Endothelial cell of umbilical vein (primary cell): ENCODE results near the gene CINP. TPM values are rescaled to one million over a fixed set of nuclear protein-coding genes. Genes with fewer than 3 reads are reported as not detected.

Experiments used
- BruUV-seq: library from RNA; stranded (reverse); fragments of 400-500 nt; replicated peaks from 2 replicates; lab custom pipeline; 2021; lab: Mats Ljungman, UMichigan
- CTCF ChIA-PET: fragments of 300-600, 350-600 bp; sonication (Branson Sonifier 250); formaldehyde crosslinking; loops from one replicate; lab custom pipeline; 2021; ENCODE audit warnings: antibody characterized with exemption, inconsistent platforms; lab: Charles Lee
- POLR2A ChIA-PET: fragments of 300-600, 350-600 bp; sonication (Branson Sonifier 250); formaldehyde crosslinking; loops from one replicate; lab custom pipeline; 2021; ENCODE audit warnings: antibody characterized with exemption, inconsistent platforms; lab: Charles Lee
- DNase-seq: peaks from one replicate; pipeline ENCODE4 v3.0.0-alpha.2; 2011; ENCODE audit warnings: low read depth, low spot score
- FAIRE-seq: peaks from 2 replicates; lab custom pipeline; 2011; peaks lifted over from hg19 to GRCh38; lab: Jason Lieb, UNC
- H2AFZ ChIP-seq: 2 replicates; pipeline ENCODE4 v1.6.0; 2012; ENCODE audit warnings: low read depth, low read length, control low read depth, inconsistent platforms
- H3K27ac ChIP-seq: 2 replicates; pipeline ENCODE4 v1.5.1; 2011; ENCODE audit warnings: low read depth, mild to moderate bottlenecking, control low read depth, low read length, moderate library complexity; ENCODE audit not compliant: insufficient read depth
- H3K27me3 ChIP-seq, 2 experiments: 2 replicates each; pipeline versions ENCODE4 v1.6.0 to v1.6.1; 2011; ENCODE audit warnings: low read length in 2 of 2, mixed read lengths in 1 of 2; ENCODE audit not compliant: control insufficient read depth in 2 of 2, insufficient read depth in 2 of 2
- H3K36me3 ChIP-seq, 2 experiments: 2 replicates in 1 of 2; 3 replicates in 1 of 2; pipeline ENCODE4 v1.5.1; 2011; ENCODE audit warnings: low read length in 2 of 2, mild to moderate bottlenecking in 1 of 2, moderate library complexity in 1 of 2; ENCODE audit not compliant: control insufficient read depth in 2 of 2, insufficient read depth in 2 of 2; ENCODE audit errors: extremely low read depth in 1 of 2
- H3K4me1 ChIP-seq: 3 replicates; pipeline ENCODE4 v1.5.1; 2011; ENCODE audit warnings: mild to moderate bottlenecking, low read length; ENCODE audit not compliant: control insufficient read depth, insufficient read depth; ENCODE audit errors: extremely low read depth
- H3K4me2 ChIP-seq: 2 replicates; pipeline ENCODE4 v1.6.1; 2011; ENCODE audit warnings: low read length, control low read depth, mixed read lengths; ENCODE audit not compliant: insufficient read depth
- H3K4me3 ChIP-seq, 3 experiments: fragments of 200-600 bp in 1 of 3; sonication (generic), shearing (Covaris generic) in 1 of 3; replicated peaks in 1 of 3; 2 replicates each; pipeline ENCODE4 v1.5.1; 2011 to 2016; ENCODE audit warnings: control low read depth in 3 of 3, low read length in 3 of 3, mild to moderate bottlenecking in 2 of 3, inconsistent platforms in 1 of 3, low read depth in 1 of 3, moderate library complexity in 1 of 3; ENCODE audit not compliant: insufficient read depth in 1 of 3
- H3K79me2 ChIP-seq: 2 replicates; pipeline ENCODE4 v1.6.0; 2012; ENCODE audit warnings: low read length, inconsistent platforms; ENCODE audit not compliant: control insufficient read depth, insufficient read depth
- H3K9ac ChIP-seq: replicated peaks from 2 replicates; pipeline ENCODE3; 2011; ENCODE audit warnings: low read length, control low read depth; ENCODE audit not compliant: insufficient read depth; ENCODE audit errors: extremely low read depth
- H3K9me1 ChIP-seq: replicated peaks from 3 replicates; pipeline ENCODE4 v1.6.0; 2011; ENCODE audit warnings: mild to moderate bottlenecking, low read length; ENCODE audit not compliant: control insufficient read depth, insufficient read depth; ENCODE audit errors: extremely low read depth
- H3K9me3 ChIP-seq: replicated peaks from 2 replicates; pipeline ENCODE4 v1.5.1; 2012; ENCODE audit warnings: low read length, inconsistent platforms; ENCODE audit not compliant: control insufficient read depth, insufficient read depth
- H4K20me1 ChIP-seq: replicated peaks from 2 replicates; pipeline ENCODE3; 2011; ENCODE audit warnings: mild to moderate bottlenecking, low read length; ENCODE audit not compliant: control insufficient read depth, insufficient read depth; ENCODE audit errors: extremely low read depth
- CTCF ChIP-seq, 2 donors: IDR thresholded peaks; 1 replicate in 1 of 2; 2 replicates in 1 of 2; pipeline ENCODE4 v1.5.1; 2011; ENCODE audit warnings: low read length in 2 of 2, mild to moderate bottlenecking in 2 of 2, moderate library complexity in 2 of 2, control low read depth in 1 of 2, inconsistent platforms in 1 of 2, low read depth in 1 of 2; ENCODE audit not compliant: insufficient read depth in 1 of 2; ENCODE audit errors: extremely low read depth in 1 of 2
- EZH2 ChIP-seq: IDR thresholded peaks from 2 replicates; pipeline ENCODE4 v1.6.1; 2012; ENCODE audit warnings: borderline replicate concordance, low read depth, mild to moderate bottlenecking, moderate library complexity, low read length, inconsistent platforms; ENCODE audit not compliant: severe bottlenecking
- FOS ChIP-seq: IDR thresholded peaks from 2 replicates; pipeline ENCODE4 v1.6.1; 2011; ENCODE audit warnings: mild to moderate bottlenecking, low read length, moderate library complexity, borderline replicate concordance; ENCODE audit not compliant: insufficient read depth
- GATA2 ChIP-seq: IDR thresholded peaks from 2 replicates; pipeline ENCODE4 v1.7.0; 2011; ENCODE audit warnings: low read depth, mild to moderate bottlenecking, moderate library complexity, mixed read lengths, low read length; ENCODE audit not compliant: insufficient read length, insufficient read depth
- JUN ChIP-seq: IDR thresholded peaks from 2 replicates; pipeline ENCODE4 v1.6.1; 2011; ENCODE audit warnings: borderline replicate concordance, low read depth; ENCODE audit not compliant: insufficient read length, insufficient read depth
- MAX ChIP-seq: IDR thresholded peaks from 2 replicates; pipeline ENCODE4 v1.6.1; 2011; ENCODE audit not compliant: insufficient read depth, insufficient read length
- MYC ChIP-seq: IDR thresholded peaks from one replicate; pipeline ENCODE4 v1.6.1; 2011; ENCODE audit warnings: mild to moderate bottlenecking, low read depth, low read length
- POLR2A ChIP-seq: IDR thresholded peaks from 2 replicates; pipeline ENCODE4 v1.6.1; 2012; ENCODE audit warnings: low read depth, mild to moderate bottlenecking, control low read depth, low read length
- POLR2AphosphoS5 ChIP-seq: IDR thresholded peaks from 2 replicates; pipeline ENCODE4 v1.6.1; 2012; ENCODE audit warnings: low read depth, mild to moderate bottlenecking, control low read depth, low read length, moderate library complexity; ENCODE audit not compliant: insufficient read depth
- dilution Hi-C: fragments of 300-500 bp; cut with MboI; formaldehyde crosslinking; loops from one replicate; pipeline ENCODE4 v1.15.0; 2019; ENCODE audit warnings: low sequenced_read_pairs; ENCODE audit not compliant: extremely low pct_ligation_motif_present
- intact Hi-C: fragments of 100-400 bp; cut with micrococcal nuclease; formaldehyde crosslinking; loops from one replicate; pipeline ENCODE4 v1.10.0; 2022
- polyA plus RNA-seq, 4 experiments: library from polyadenylated mRNA; depleted of rRNA in 3 of 4; stranded (reverse) in 3 of 4; unstranded in 1 of 4; fragments of >200 nt; gene quantifications; 2 replicates each; pipeline versions ENCODE4 v1.2.1 to v1.2.3, GENCODE V29; 2011 to 2012; ENCODE audit warnings: missing spikeins in 1 of 4
- total RNA-seq: library from RNA; stranded (reverse); gene quantifications from 2 replicates; pipeline ENCODE4 v1.2.3, GENCODE V29; 2021

CINP gene
- total and polyA plus RNA-seq, 2 donors (not counting 3 experiments of a cell fraction or from before 2014, with no cell fraction given), result 44.0 to 79.1 TPM

GRCh38 chr14:102319351-102320032, 43.2 kb downstream of the CINP start, which contains the start of gene ZNF839:
Gene ZNF839, plus strand, starts transcription at chr14:102319746. Its CDS starts 20 bp downstream, at chr14:102319766.
- Histone ChIP-seq H3K36me3 (no peaks in the 10 kb centered on the region), H4K20me1 (no peaks in the 10 kb centered on the region), H3K4me2 (peak within 1 kb of the TSS; percentile 87), H3K4me3 (peak within 1 kb of the TSS; percentile 53 to 81 (median 77)), H3K9me3 (no peaks in the 10 kb centered on the region), H3K9me1 (no peaks in the 10 kb centered on the region), H3K27ac (peak within 1 kb of the TSS; percentile 81), H3K27me3 (no peaks in the 10 kb centered on the region), H3K79me2 (peaks cover 5% of the 10 kb centered on the region), H3K9ac (peak within 1 kb of the TSS; percentile 86), H2AFZ (peak within 1 kb of the TSS; percentile 72), H3K4me1 (peaks cover 24% of the 10 kb centered on the region)
- no peak for TF ChIP-seq MAX
- TF ChIP-seq MYC, result no peak
- peak; percentile 64 for TF ChIP-seq POLR2AphosphoS5
- peak; percentile 46 for TF ChIP-seq JUN
- ChIA-PET POLR2A (no interaction called here), CTCF (interaction anchor here (1.0 to 1.5 kb wide), 2 partner anchors 119 to 197 kb away, joined by 3 to 6 read pairs; no protein-coding TSS in a partner anchor)
- TSS peak; percentile 97 for BruUV-seq
- intact Hi-C loops (loop anchor here (10.0 kb wide), 1 partner anchor 555 kb away; the partner anchor contains the start of gene PPP2R5C), dilution Hi-C loops (no loop called here)
- FAIRE-seq, result peak; percentile 94
- DNase-seq, result peak; percentile 81

- H2AFZ ChIP-seq, result peak overlapping the region; percentile 72
- H3K79me2 ChIP-seq, result peaks cover 5% of the 10 kb centered on the region
- H3K27me3 ChIP-seq, result no peaks in the 10 kb centered on the region
- no peaks in the 10 kb centered on the region for H3K9me3 ChIP-seq
- no peaks in the 10 kb centered on the region for H3K9me1 ChIP-seq
- peak overlapping the region in 2 of 3 experiments; percentile 77 to 81 for H3K4me3 ChIP-seq
- no peaks in the 10 kb centered on the region for H3K36me3 ChIP-seq
- peak overlapping the region; percentile 86 for H3K9ac ChIP-seq
- dilution Hi-C loops, result no loop called here
- POLR2A ChIA-PET, result no interaction called here
- BruUV-seq, result no TSS peak
- H3K4me2 ChIP-seq, result peak overlapping the region; percentile 58
- peaks cover 25% of the 10 kb centered on the region for H3K4me1 ChIP-seq
- no peaks in the 10 kb centered on the region for H4K20me1 ChIP-seq
- CTCF ChIA-PET, result interaction anchor here (0.9 to 1.8 kb wide), 2 partner anchors 33 to 197 kb away, joined by 3 to 7 read pairs; no protein-coding TSS in a partner anchor
- peak overlapping the region; percentile 81 for H3K27ac ChIP-seq
- intact Hi-C loops, result loop anchor here (10.0 kb wide), 1 partner anchor 554 kb away; the partner anchor contains the start of gene PPP2R5C
- FAIRE-seq (no peak), DNase-seq (no peak)
- TF ChIP-seq POLR2AphosphoS5, result no peak
- no peak for TF ChIP-seq CTCF (IDR thresholded peaks at IDR 0.05; ENCODE audit: extremely low read depth in 1 of 2, insufficient read depth in 1 of 2, low read depth in 1 of 2, low read length in 2 of 2)
- TF ChIP-seq EZH2, result no peak
- no peak for TF ChIP-seq FOS
- no peak for TF ChIP-seq JUN
- TF ChIP-seq GATA2, result no peak
- no peak for TF ChIP-seq MYC
- no peak for TF ChIP-seq MAX
- TF ChIP-seq POLR2A, result no peak
Observed at GRCh38 chr14:102318781-102319276, 43.9 kb downstream of the CINP start.
